ENCODE measurements around the gene SORCS2.

GRCh38 chr4:7704625-7705024 is 512.3 kb downstream of the SORCS2 start:
- no peak for TF ChIP-seq POLR2A (IDR thresholded peaks at IDR 0.05)
- TF ChIP-seq CTCF (IDR thresholded peaks at IDR 0.05): no peak
